PC-3 (cell line): ENCODE data around the gene LIN52. TPM values are rescaled to one million over a fixed set of nuclear protein-coding genes. Genes with fewer than 3 reads are reported as not detected.

Experiments
- ATAC-seq: fragments of 200-7000 bp; cut with Tn5 transposase; 2 replicates; pipeline ENCODE4 v1.9.1; 2020; ENCODE audit warnings: mild to moderate bottlenecking, moderate library complexity
- BruUV-seq: library from RNA; stranded (reverse); fragments of 400-500 nt; replicated peaks from 2 replicates; lab custom pipeline; 2021; lab: Mats Ljungman, UMichigan
- CTCF ChIA-PET: fragments of 300-600 bp; sonication (Branson Sonifier 250); formaldehyde crosslinking; loops from one replicate; lab custom pipeline; 2022; ENCODE audit warnings: antibody characterized with exemption; lab: Charles Lee
- POLR2A ChIA-PET: fragments of 300-600 bp; sonication (Branson Sonifier 250); formaldehyde crosslinking; loops from one replicate; lab custom pipeline; 2022; ENCODE audit warnings: antibody characterized with exemption; ENCODE audit not compliant: unreplicated experiment; lab: Charles Lee
- DNase-seq: peaks from one replicate; pipeline ENCODE4 v3.0.0-alpha.2; 2015
- H2AFZ ChIP-seq: fragments of 300-600 bp; sonication (generic); 2 replicates; pipeline ENCODE4 v1.6.0; 2016; ENCODE audit warnings: antibody characterized with exemption, low read length
- H3F3A ChIP-seq: fragments of 300-600 bp; sonication (generic); one replicate; pipeline ENCODE4 v1.6.0; 2017; ENCODE audit warnings: antibody characterized with exemption, low read length, control low read depth, mild to moderate bottlenecking; ENCODE audit not compliant: unreplicated experiment
- H3K27ac ChIP-seq: fragments of 300-600 bp; sonication (generic); 2 replicates; pipeline ENCODE4 v1.5.1; 2016; ENCODE audit warnings: mild to moderate bottlenecking, low read length
- H3K27me3 ChIP-seq: fragments of 300-600 bp; sonication (generic); 2 replicates; pipeline ENCODE4 v1.6.1; 2016; ENCODE audit warnings: low read length, mixed read lengths
- H3K36me3 ChIP-seq: fragments of 300-600 bp; sonication (generic); 2 replicates; pipeline ENCODE4 v1.6.1; 2016; ENCODE audit warnings: low read depth, mixed run types, low read length, mixed read lengths
- H3K4me1 ChIP-seq: fragments of 300-600 bp; sonication (generic); 2 replicates; pipeline ENCODE4 v1.5.1; 2016; ENCODE audit warnings: low read length; ENCODE audit not compliant: insufficient read depth
- H3K4me2 ChIP-seq: fragments of 300-600 bp; sonication (generic); 2 replicates; pipeline ENCODE4 v1.6.0; 2016; ENCODE audit warnings: low read length
- H3K4me3 ChIP-seq: fragments of 300-600 bp; sonication (generic); 2 replicates; pipeline ENCODE4 v1.5.1; 2016; ENCODE audit warnings: mild to moderate bottlenecking, low read length, mixed read lengths
- H3K79me2 ChIP-seq: fragments of 300-600 bp; sonication (generic); 2 replicates; pipeline ENCODE4 v1.6.1; 2017; ENCODE audit warnings: low read length, mixed read lengths
- H3K9ac ChIP-seq: fragments of 300-600 bp; sonication (generic); 2 replicates; pipeline ENCODE4 v1.6.0; 2016; ENCODE audit warnings: mild to moderate bottlenecking, low read length
- H3K9me2 ChIP-seq: fragments of 300-600 bp; sonication (generic); replicated peaks from 2 replicates; pipeline ENCODE4 v1.6.1; 2016; ENCODE audit warnings: mixed run types, low read length, mixed read lengths
- H3K9me3 ChIP-seq: fragments of 300-600 bp; sonication (generic); 2 replicates; pipeline ENCODE4 v1.6.1; 2016; ENCODE audit warnings: low read length, mixed read lengths
- H4K20me1 ChIP-seq: fragments of 300-600 bp; sonication (generic); 2 replicates; pipeline ENCODE4 v1.6.1; 2016; ENCODE audit warnings: low read length, mixed read lengths
- EZH2 ChIP-seq: fragments of 300-600 bp; sonication (generic); IDR thresholded peaks from one replicate; pipeline ENCODE4 v1.6.1; 2017; ENCODE audit warnings: antibody characterized with exemption, mild to moderate bottlenecking, low read length; ENCODE audit not compliant: unreplicated experiment
- EZH2phosphoT487 ChIP-seq: fragments of 300-600 bp; sonication (generic); IDR thresholded peaks from 2 replicates; pipeline ENCODE4 v1.6.1; 2018; ENCODE audit warnings: mild to moderate bottlenecking, antibody characterized with exemption, low read length, borderline replicate concordance
- intact Hi-C: fragments of 100-400 bp; cut with micrococcal nuclease; formaldehyde crosslinking; loops from 2 replicates; pipeline ENCODE4 v1.9.0; 2023
- total RNA-seq: library from RNA; depleted of rRNA; stranded (reverse); fragments of >200 nt; gene quantifications from 2 replicates; pipeline ENCODE4 v1.2.3, GENCODE V29; 2014
- TF ChIP-seq, protein P1 (sequence below): fragments of 300-600 bp; sonication (generic); conservative IDR thresholded peaks from 2 replicates; pipeline ENCODE4 v1.5.1; 2017; ENCODE audit warnings: antibody characterized with exemption, low read depth, mild to moderate bottlenecking, low read length

Gene LIN52
- total RNA-seq, 1 experiment from 2014 or later, result 8.4 TPM

GRCh38 chr14:74160763-74161162 lies 76.0 kb downstream of the LIN52 start:
- Histone ChIP-seq H3K36me3 (no peaks in the 10 kb centered on the region), H3K27ac (no peak overlapping the region), H3K4me3 (no peak overlapping the region), H2AFZ (no peak overlapping the region), H3K9me3 (no peaks in the 10 kb centered on the region), H3K9ac (no peak overlapping the region), H3K79me2 (no peaks in the 10 kb centered on the region), H3K4me1 (no peaks in the 10 kb centered on the region), H3K4me2 (no peak overlapping the region), H3F3A (no peaks in the 10 kb centered on the region), H3K9me2 (no peaks in the 10 kb centered on the region), H4K20me1 (no peaks in the 10 kb centered on the region), H3K27me3 (no peaks in the 10 kb centered on the region)
- no peak for DNase-seq
- TF ChIP-seq EZH2phosphoT487 (no peak), EZH2 (no peak)
- TF ChIP-seq, protein P1, sequence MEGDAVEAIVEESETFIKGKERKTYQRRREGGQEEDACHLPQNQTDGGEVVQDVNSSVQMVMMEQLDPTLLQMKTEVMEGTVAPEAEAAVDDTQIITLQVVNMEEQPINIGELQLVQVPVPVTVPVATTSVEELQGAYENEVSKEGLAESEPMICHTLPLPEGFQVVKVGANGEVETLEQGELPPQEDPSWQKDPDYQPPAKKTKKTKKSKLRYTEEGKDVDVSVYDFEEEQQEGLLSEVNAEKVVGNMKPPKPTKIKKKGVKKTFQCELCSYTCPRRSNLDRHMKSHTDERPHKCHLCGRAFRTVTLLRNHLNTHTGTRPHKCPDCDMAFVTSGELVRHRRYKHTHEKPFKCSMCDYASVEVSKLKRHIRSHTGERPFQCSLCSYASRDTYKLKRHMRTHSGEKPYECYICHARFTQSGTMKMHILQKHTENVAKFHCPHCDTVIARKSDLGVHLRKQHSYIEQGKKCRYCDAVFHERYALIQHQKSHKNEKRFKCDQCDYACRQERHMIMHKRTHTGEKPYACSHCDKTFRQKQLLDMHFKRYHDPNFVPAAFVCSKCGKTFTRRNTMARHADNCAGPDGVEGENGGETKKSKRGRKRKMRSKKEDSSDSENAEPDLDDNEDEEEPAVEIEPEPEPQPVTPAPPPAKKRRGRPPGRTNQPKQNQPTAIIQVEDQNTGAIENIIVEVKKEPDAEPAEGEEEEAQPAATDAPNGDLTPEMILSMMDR, result no peak
- BruUV-seq, result no TSS peak
- ATAC-seq, result no peak
- ChIA-PET CTCF (no interaction called here), POLR2A (no interaction called here)
- intact Hi-C loops, result no loop called here

DNA sequence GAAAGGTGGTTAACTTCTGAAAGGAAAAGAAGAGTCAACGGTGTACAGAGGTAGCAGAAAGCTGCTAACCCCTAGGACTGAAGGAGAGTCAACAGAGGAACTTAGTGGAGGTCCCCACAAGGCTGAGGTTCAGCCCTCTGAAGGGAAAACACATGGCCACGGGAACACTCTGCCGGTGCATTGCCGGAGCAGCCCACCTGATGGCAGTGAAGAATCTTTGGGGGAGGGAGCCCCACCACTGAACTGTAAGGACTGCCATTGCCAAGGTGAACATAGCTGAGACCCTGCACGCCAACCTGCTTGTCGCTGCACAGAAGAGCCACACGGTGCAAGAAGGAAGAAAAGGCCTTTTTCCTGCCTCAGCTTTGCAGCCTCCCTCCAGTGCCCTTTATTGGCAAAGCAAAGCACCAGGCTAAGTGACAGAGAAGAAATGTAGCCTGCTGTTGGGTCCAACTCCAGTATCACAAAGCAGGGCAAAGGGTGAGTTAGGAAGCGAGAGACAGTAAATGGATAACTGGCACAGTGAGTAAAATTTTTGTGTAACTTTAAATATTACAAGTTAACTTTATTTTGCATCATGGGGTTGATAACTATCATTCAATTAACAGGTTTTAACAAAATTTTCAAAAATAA lies 76.9 kb downstream of the LIN52 start:
- no peak overlapping the region for H3K4me2 ChIP-seq
- no peak overlapping the region for H3K27ac ChIP-seq
- H3K9me2 ChIP-seq, result no peaks in the 10 kb centered on the region
- no peak overlapping the region for H3K9ac ChIP-seq
- no peak overlapping the region for H3K4me3 ChIP-seq
- H2AFZ ChIP-seq, result no peak overlapping the region
- no peaks in the 10 kb centered on the region for H4K20me1 ChIP-seq
- TF ChIP-seq, protein P1, result no peak
- no peak for TF ChIP-seq EZH2
- no peak for TF ChIP-seq EZH2phosphoT487
- no peaks in the 10 kb centered on the region for H3F3A ChIP-seq
- H3K27me3 ChIP-seq, result no peaks in the 10 kb centered on the region
- ChIA-PET CTCF (no interaction called here), POLR2A (no interaction called here)
- intact Hi-C loops, result no loop called here
- no TSS peak for BruUV-seq
- no peaks in the 10 kb centered on the region for H3K9me3 ChIP-seq
- ATAC-seq (no peak), DNase-seq (no peak)
- H3K4me1 ChIP-seq, result no peaks in the 10 kb centered on the region
- H3K36me3 ChIP-seq, result no peaks in the 10 kb centered on the region
- H3K79me2 ChIP-seq, result no peaks in the 10 kb centered on the region

DNA sequence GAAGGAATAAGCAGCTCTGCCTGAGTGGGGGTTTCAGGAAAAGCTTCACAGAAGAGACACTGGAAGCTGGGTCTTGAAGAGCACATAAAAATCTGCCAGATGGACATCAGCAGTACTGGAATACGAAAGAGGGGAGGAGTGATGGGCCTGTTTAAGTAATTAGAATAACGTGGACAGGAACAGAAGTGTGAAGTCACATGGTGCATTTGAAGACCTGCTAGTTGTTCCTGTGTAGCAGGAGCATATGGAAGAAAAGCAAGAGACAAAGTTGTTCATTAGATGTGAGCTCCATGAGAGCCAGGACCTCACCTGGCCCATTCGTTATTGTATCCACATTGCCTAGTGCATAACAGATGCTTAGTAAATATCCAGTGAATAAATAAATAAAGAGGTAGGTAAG lies 85.2 kb downstream of the LIN52 start:
- H3K27ac ChIP-seq, result no peak overlapping the region
- H3K36me3 ChIP-seq, result no peaks in the 10 kb centered on the region; the same call in 1 of the 2 replicates
- no TSS peak for BruUV-seq
- no peak overlapping the region for H2AFZ ChIP-seq
- no peaks in the 10 kb centered on the region for H3F3A ChIP-seq
- intact Hi-C loops, result no loop called here
- H3K79me2 ChIP-seq, result no peaks in the 10 kb centered on the region
- H3K4me2 ChIP-seq, result no peak overlapping the region
- no peak overlapping the region for H3K9ac ChIP-seq
- no peaks in the 10 kb centered on the region for H3K9me3 ChIP-seq
- DNase-seq (no peak), ATAC-seq (no peak)
- TF ChIP-seq, protein P1, result no peak
- no peak for TF ChIP-seq EZH2phosphoT487
- no peak for TF ChIP-seq EZH2
- POLR2A ChIA-PET, result no interaction called here
- no peaks in the 10 kb centered on the region for H3K9me2 ChIP-seq
- CTCF ChIA-PET, result no interaction called here
- H3K4me1 ChIP-seq, result no peaks in the 10 kb centered on the region
- no peaks in the 10 kb centered on the region for H3K27me3 ChIP-seq
- H4K20me1 ChIP-seq, result no peaks in the 10 kb centered on the region
- no peak overlapping the region for H3K4me3 ChIP-seq
